PC-9 (cell line): ENCODE data around the gene VEZT. TPM values are rescaled to one million over a fixed set of nuclear protein-coding genes. Genes with fewer than 3 reads are reported as not detected.

ENCODE experiments used
- BruUV-seq: library from RNA; stranded (reverse); fragments of 400-500 nt; replicated peaks from 2 replicates; lab custom pipeline; 2021; lab: Mats Ljungman, UMichigan
- CTCF ChIA-PET: fragments of 300-600 bp; sonication (Branson Sonifier 250); formaldehyde crosslinking; loops from one replicate; lab custom pipeline; 2022; ENCODE audit warnings: antibody characterized with exemption; lab: Charles Lee
- POLR2A ChIA-PET: fragments of 300-600 bp; sonication (Branson Sonifier 250); formaldehyde crosslinking; loops from one replicate; lab custom pipeline; 2022; ENCODE audit warnings: antibody characterized with exemption; ENCODE audit not compliant: unreplicated experiment; lab: Charles Lee
- DNase-seq, 2 experiments: peaks; one replicate each; pipeline versions ENCODE4 v3.0.0 to v3.0.0-alpha.2; 2015 to 2022; ENCODE audit warnings: mixed read lengths in 1 of 2
- H2AFZ ChIP-seq: fragments of 200-600 bp; sonication (generic); 2 replicates; pipeline ENCODE4 v1.8.1; 2017; ENCODE audit warnings: antibody characterized with exemption
- H3F3A ChIP-seq: fragments of 200-600 bp; sonication (generic); 2 replicates; pipeline ENCODE4 v1.8.1; 2017; ENCODE audit warnings: antibody characterized with exemption, mild to moderate bottlenecking, low read depth; ENCODE audit not compliant: insufficient read depth
- H3K27ac ChIP-seq: fragments of 200-600 bp; sonication (generic); 2 replicates; pipeline ENCODE4 v1.6.1; 2016; ENCODE audit warnings: mixed run types
- H3K27me3 ChIP-seq: fragments of 200-600 bp; sonication (generic); 2 replicates; pipeline ENCODE4 v1.6.1; 2016; ENCODE audit warnings: low read depth, mixed run types; ENCODE audit not compliant: insufficient read depth
- H3K36me3 ChIP-seq: fragments of 200-600 bp; sonication (generic); 2 replicates; pipeline ENCODE4 v1.6.1; 2016; ENCODE audit warnings: low read depth, mixed run types
- H3K4me1 ChIP-seq: fragments of 200-600 bp; sonication (generic); replicated peaks from 2 replicates; pipeline ENCODE4 v1.6.1; 2016; ENCODE audit warnings: mixed run types; ENCODE audit not compliant: insufficient read depth
- H3K4me2 ChIP-seq: fragments of 200-600 bp; sonication (generic); 2 replicates; pipeline ENCODE4 v1.6.1; 2017; ENCODE audit warnings: mixed run types
- H3K4me3 ChIP-seq: fragments of 200-600 bp; sonication (generic); 2 replicates; pipeline ENCODE4 v1.6.1; 2016; ENCODE audit warnings: mixed run types
- H3K79me2 ChIP-seq: fragments of 200-600 bp; sonication (generic); 2 replicates; pipeline ENCODE4 v1.6.1; 2017; ENCODE audit warnings: low read depth, mixed run types
- H3K9me2 ChIP-seq: fragments of 200-600 bp; sonication (generic); 2 replicates; pipeline ENCODE4 v1.8.1; 2017; ENCODE audit warnings: mild to moderate bottlenecking; ENCODE audit not compliant: insufficient read depth
- H3K9me3 ChIP-seq: fragments of 200-600 bp; sonication (generic); 2 replicates; pipeline ENCODE4 v1.8.1; 2016; ENCODE audit warnings: low read depth; ENCODE audit not compliant: insufficient read depth
- H4K20me1 ChIP-seq: fragments of 200-600 bp; sonication (generic); 2 replicates; pipeline ENCODE4 v1.8.1; 2017; ENCODE audit not compliant: insufficient read depth
- CTCF ChIP-seq: fragments of 200-600 bp; sonication (generic); conservative IDR thresholded peaks from 2 replicates; pipeline ENCODE4 v1.6.1; 2017; ENCODE audit warnings: mixed run types, antibody characterized with exemption, mild to moderate bottlenecking, moderate library complexity
- EZH2 ChIP-seq: fragments of 200-600 bp; sonication (generic); IDR thresholded peaks from 2 replicates; pipeline ENCODE4 v1.8.0; 2017; ENCODE audit warnings: antibody characterized with exemption, low read depth
- intact Hi-C: fragments of 100-400 bp; cut with micrococcal nuclease; formaldehyde crosslinking; loops from one replicate; pipeline ENCODE4 v1.10.0; 2022; ENCODE audit not compliant: unreplicated experiment
- total RNA-seq: library from RNA; stranded (reverse); gene quantifications from 2 replicates; pipeline ENCODE4 v1.2.3, GENCODE V29; 2021

Gene VEZT
- total RNA-seq, 1 experiment from 2014 or later = 46.8 TPM

DNA sequence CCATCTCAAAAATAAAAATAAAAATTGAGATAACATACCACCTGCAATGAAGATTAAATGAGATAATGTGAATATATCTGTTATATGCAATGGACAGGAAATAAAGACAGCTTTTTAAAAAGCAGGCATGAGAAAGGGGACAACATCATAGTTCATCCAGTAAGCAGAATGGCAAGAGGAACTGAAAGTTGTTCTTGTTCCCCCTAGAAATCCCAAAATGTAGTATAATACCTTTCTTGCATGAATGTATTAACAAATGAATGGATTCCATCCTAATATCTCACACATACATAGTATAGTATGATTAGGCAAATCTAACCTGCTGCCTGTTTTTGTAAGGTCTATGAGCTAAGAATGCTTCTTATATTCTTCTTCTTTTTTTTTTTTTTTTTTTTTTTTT lies 31.8 kb upstream of the VEZT start:
- Histone ChIP-seq H3K36me3 (no peaks in the 10 kb centered on the region), H3K27ac (no peak overlapping the region)
- CTCF ChIA-PET = interaction anchor here (0.7 kb wide), 2 partner anchors 102 to 279 kb away, joined by 5 to 7 read pairs; no protein-coding TSS in a partner anchor

DNA sequence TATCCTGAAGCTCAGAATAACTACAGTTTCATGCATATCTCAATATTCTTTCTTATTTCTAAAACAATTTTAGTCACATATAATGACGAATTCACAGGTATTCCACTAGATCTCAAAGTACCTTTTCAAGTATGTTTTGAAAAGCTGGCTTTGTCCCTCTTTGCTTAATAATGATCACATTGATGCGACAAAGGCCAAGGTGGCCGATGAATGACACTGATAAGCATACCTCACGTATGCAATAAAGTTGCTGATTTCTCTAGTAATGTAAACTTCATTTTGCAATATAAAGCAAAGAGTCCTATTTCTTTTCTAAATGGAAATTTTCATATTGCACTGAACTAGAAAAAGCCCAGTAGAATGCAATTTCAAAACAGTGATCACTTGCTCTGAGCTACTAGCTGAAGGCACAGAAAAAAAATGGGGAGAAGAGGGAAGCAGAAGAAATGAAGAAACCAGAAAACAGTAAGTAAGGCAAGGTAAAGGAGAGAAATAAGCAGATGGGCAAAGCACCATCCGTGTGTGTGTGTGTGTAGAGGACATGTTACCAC lies 29.7 kb upstream of the VEZT start:
- Histone ChIP-seq H3K4me1 (no peaks in the 10 kb centered on the region; the same call in 1 of the 2 replicates), H3K4me2 (no peak overlapping the region), H4K20me1 (no peaks in the 10 kb centered on the region), H3K9me3 (no peaks in the 10 kb centered on the region), H3K4me3 (no peak overlapping the region), H3F3A (no peaks in the 10 kb centered on the region), H3K27ac (peak overlapping the region; percentile 17; the same call in 1 of the 2 replicates), H3K79me2 (peaks cover 23% of the 10 kb centered on the region; the same call in 1 of the 2 replicates), H2AFZ (no peak overlapping the region), H3K36me3 (no peaks in the 10 kb centered on the region), H3K27me3 (no peaks in the 10 kb centered on the region), H3K9me2 (no peaks in the 10 kb centered on the region)
- TF ChIP-seq CTCF = no peak
- TF ChIP-seq EZH2 = no peak
- BruUV-seq = no TSS peak
- ChIA-PET CTCF (no interaction called here), POLR2A (interaction anchor here (0.6 kb wide), 1 partner anchor 247 kb away, joined by 4 read pairs; no protein-coding TSS in a partner anchor)
- no peak for DNase-seq
- intact Hi-C loops = no loop called here

More for the DNA sequence above, 31.8 kb upstream of the VEZT start:
- no peak for DNase-seq
- TF ChIP-seq CTCF = no peak
- TF ChIP-seq EZH2 = no peak
- no TSS peak for BruUV-seq
- no peaks in the 10 kb centered on the region for H3F3A ChIP-seq
- POLR2A ChIA-PET = interaction anchor here (0.6 kb wide), 1 partner anchor 15 kb away, joined by 5 read pairs; no protein-coding TSS in a partner anchor
- H3K4me2 ChIP-seq = no peak overlapping the region
- H3K4me1 ChIP-seq = no peaks in the 10 kb centered on the region; the same call in 1 of the 2 replicates
- no peaks in the 10 kb centered on the region for H3K27me3 ChIP-seq
- H3K79me2 ChIP-seq = 0 out of 2 replicates have a peak, but pooled peaks cover 10% of the 10 kb centered on the region
- intact Hi-C loops = no loop called here
- no peak overlapping the region for H2AFZ ChIP-seq
- H3K4me3 ChIP-seq = no peak overlapping the region
- no peaks in the 10 kb centered on the region for H3K9me2 ChIP-seq
- no peaks in the 10 kb centered on the region for H3K9me3 ChIP-seq
- no peaks in the 10 kb centered on the region for H4K20me1 ChIP-seq

DNA sequence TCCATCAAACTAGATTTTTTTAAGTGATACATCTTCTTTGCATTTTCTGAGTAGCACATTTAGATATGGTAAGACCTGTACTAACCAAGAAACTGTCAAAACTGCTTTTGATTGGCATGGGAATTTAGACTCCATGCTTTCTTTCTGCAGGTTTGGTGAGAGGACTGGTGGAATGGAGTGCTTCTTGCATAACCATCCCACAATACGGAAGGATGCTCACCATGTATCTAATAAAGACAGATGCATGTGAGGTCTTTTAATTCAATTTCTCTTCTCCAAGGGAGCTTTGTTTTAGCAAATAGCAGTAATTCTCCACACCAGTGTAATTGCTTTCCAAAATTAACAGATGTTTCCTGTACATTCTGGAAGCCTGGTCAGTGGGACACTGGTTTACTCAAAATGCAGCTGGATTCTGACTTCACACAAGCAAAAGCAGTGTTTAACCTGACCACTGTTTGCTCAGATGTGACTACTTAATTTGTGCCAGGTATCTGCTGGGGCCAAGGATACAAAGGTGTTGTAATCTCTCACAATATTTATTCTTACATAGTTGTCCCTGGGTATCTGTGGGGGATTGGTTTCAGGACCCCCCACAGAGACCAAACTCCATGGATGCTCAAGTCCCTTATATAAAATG lies 26.4 kb upstream of the VEZT start:
- Histone ChIP-seq H3F3A (no peaks in the 10 kb centered on the region), H3K4me1 (no peaks in the 10 kb centered on the region), H3K4me3 (no peak overlapping the region), H3K79me2 (peaks cover 40% of the 10 kb centered on the region), H3K9me3 (no peaks in the 10 kb centered on the region), H3K4me2 (no peak overlapping the region), H3K9me2 (no peaks in the 10 kb centered on the region), H3K36me3 (no peaks in the 10 kb centered on the region), H3K27me3 (no peaks in the 10 kb centered on the region), H2AFZ (no peak overlapping the region), H3K27ac (no peak overlapping the region), H4K20me1 (no peaks in the 10 kb centered on the region)
- ChIA-PET POLR2A (no interaction called here), CTCF (interaction anchor here (0.6 kb wide), 1 partner anchor 24 kb away, joined by 4 read pairs; no protein-coding TSS in a partner anchor)
- TF ChIP-seq CTCF (no peak), EZH2 (no peak)
- intact Hi-C loops = no loop called here
- no TSS peak for BruUV-seq
- no peak for DNase-seq
